GM12865 (cell line): ENCODE results near the gene WIPF2.
A peak's percentile ranks its signal among the peaks of the same experiment; 100 is the strongest.

Experiments
- DNase-seq: peaks from one replicate; pipeline ENCODE4 v3.0.0; 2010; ENCODE audit warnings: low read depth
- H3K4me3 ChIP-seq: 2 replicates; pipeline ENCODE4 v1.5.1; 2011; ENCODE audit warnings: mild to moderate bottlenecking, low read depth, low read length, control low read depth
- CTCF ChIP-seq: IDR thresholded peaks from 2 replicates; pipeline ENCODE4 v1.5.1; 2011; ENCODE audit warnings: low read length, control low read depth, low read depth, inconsistent platforms; ENCODE audit not compliant: insufficient read depth; ENCODE audit errors: missing control alignments

Gene WIPF2

GRCh38 chr17:40218740-40219593, at the start of gene WIPF2:
WIPF2 (plus strand) TSS chr17:40219304; CDS start chr17:40256460, 37,156 bp downstream.
- peak; percentile 48 for TF ChIP-seq CTCF
- peak within 1 kb of the TSS; percentile 98 for H3K4me3 ChIP-seq
- DNase-seq, result peak; percentile 98

- no peak for DNase-seq
- no peak overlapping the region for H3K4me3 ChIP-seq
- TF ChIP-seq CTCF, result no peak
Measured at GRCh38 chr17:40170325-40170724, 48.8 kb upstream of the WIPF2 start.

GRCh38 chr17:40171750-40172149, 47.4 kb upstream of the WIPF2 start:
- no peak for DNase-seq

GRCh38 chr17:40173091-40173777, 45.9 kb upstream of the WIPF2 start:
- TF ChIP-seq CTCF, result no peak
- DNase-seq, result no peak
- no peak overlapping the region for H3K4me3 ChIP-seq

More at GRCh38 chr17:40171750-40172149, 47.4 kb upstream of the WIPF2 start:
- no peak for TF ChIP-seq CTCF
- no peak overlapping the region for H3K4me3 ChIP-seq

- no peak overlapping the region for H3K4me3 ChIP-seq
- TF ChIP-seq CTCF, result no peak
- DNase-seq, result no peak
Measured at GRCh38 chr17:40173778-40174135, 45.3 kb upstream of the WIPF2 start.

GRCh38 chr17:40174514-40174913, 44.6 kb upstream of the WIPF2 start:
- no peak overlapping the region for H3K4me3 ChIP-seq
- TF ChIP-seq CTCF, result no peak
- DNase-seq, result no peak
